OCI-LY7 (cell line): ENCODE results near the gene ZCCHC10. TPM values are rescaled to one million over a fixed set of nuclear protein-coding genes. Genes with fewer than 3 reads are reported as not detected.

ENCODE experiments used
- BruUV-seq: library from RNA; stranded (reverse); fragments of 400-500 nt; replicated peaks from 2 replicates; lab custom pipeline; 2021; lab: Mats Ljungman, UMichigan
- CTCF ChIA-PET: fragments of 300-600 bp; sonication (Branson Sonifier 250); formaldehyde crosslinking; loops from one replicate; lab custom pipeline; 2022; ENCODE audit warnings: antibody characterized with exemption; ENCODE audit not compliant: unreplicated experiment; lab: Charles Lee
- POLR2A ChIA-PET: fragments of 300-600 bp; sonication (Branson Sonifier 250); formaldehyde crosslinking; loops from one replicate; lab custom pipeline; 2022; ENCODE audit warnings: antibody characterized with exemption; lab: Charles Lee
- DNase-seq: peaks from one replicate; pipeline ENCODE4 v3.0.0-alpha.2; 2015; ENCODE audit warnings: low spot score
- H2AFZ ChIP-seq: fragments of 200-600 bp; sonication (generic), shearing (Covaris generic); 2 replicates; pipeline ENCODE4 v1.6.1; 2014; ENCODE audit warnings: mild to moderate bottlenecking, antibody characterized with exemption, low read length, moderate library complexity
- H3K27ac ChIP-seq: fragments of 200-600 bp; sonication (generic); 2 replicates; pipeline ENCODE4 v1.5.1; 2014; ENCODE audit warnings: mixed run types, low read depth, mild to moderate bottlenecking, moderate library complexity, low read length, inconsistent platforms; ENCODE audit not compliant: poor library complexity, severe bottlenecking
- H3K36me3 ChIP-seq: fragments of 200-600 bp; sonication (generic); 2 replicates; pipeline ENCODE4 v1.6.1; 2014; ENCODE audit warnings: mild to moderate bottlenecking, antibody characterized with exemption, low read length, moderate library complexity, mixed read lengths; ENCODE audit not compliant: insufficient read depth
- H3K4me1 ChIP-seq: fragments of 200-600 bp; sonication (generic); 2 replicates; pipeline ENCODE4 v1.5.1; 2014; ENCODE audit warnings: mild to moderate bottlenecking, low read length; ENCODE audit not compliant: insufficient read depth, poor library complexity, severe bottlenecking
- H3K4me2 ChIP-seq: fragments of 200-600 bp; sonication (generic); 2 replicates; pipeline ENCODE4 v1.6.1; 2014; ENCODE audit warnings: mild to moderate bottlenecking, low read length
- H3K4me3 ChIP-seq: fragments of 200-600 bp; sonication (generic); 2 replicates; pipeline ENCODE4 v1.5.1; 2014; ENCODE audit warnings: mild to moderate bottlenecking, low read depth, low read length; ENCODE audit not compliant: poor library complexity, severe bottlenecking
- H3K79me2 ChIP-seq: fragments of 200-600 bp; sonication (generic); 2 replicates; pipeline ENCODE4 v1.6.1; 2016; ENCODE audit warnings: low read depth, mild to moderate bottlenecking, low read length, moderate library complexity, mixed read lengths; ENCODE audit not compliant: insufficient read depth
- H3K9me2 ChIP-seq: fragments of 200-600 bp; sonication (generic); 2 replicates; pipeline ENCODE4 v1.6.1; 2016; ENCODE audit warnings: mild to moderate bottlenecking, low read length, mixed read lengths; ENCODE audit not compliant: insufficient read depth
- H3K9me3 ChIP-seq: fragments of 200-600 bp; sonication (generic); 2 replicates; pipeline ENCODE4 v1.6.1; 2014; ENCODE audit warnings: mild to moderate bottlenecking, mixed run types, low read length, mixed read lengths
- H4K20me1 ChIP-seq: fragments of 200-600 bp; sonication (generic); 2 replicates; pipeline ENCODE4 v1.6.1; 2014; ENCODE audit warnings: mild to moderate bottlenecking, antibody characterized with exemption, low read length, moderate library complexity, mixed read lengths; ENCODE audit not compliant: insufficient read depth
- EZH2phosphoT487 ChIP-seq: fragments of 200-600 bp; sonication (generic); IDR thresholded peaks from 2 replicates; pipeline ENCODE4 v1.6.1; 2018; ENCODE audit warnings: low read depth, borderline replicate concordance, mild to moderate bottlenecking, mixed run types, antibody characterized with exemption, low read length, moderate library complexity, mixed read lengths
- intact Hi-C: fragments of 100-400 bp; cut with micrococcal nuclease; formaldehyde crosslinking; loops from one replicate; pipeline ENCODE4 v1.10.0; 2022; ENCODE audit not compliant: unreplicated experiment
- total RNA-seq, 2 experiments: library from RNA; depleted of rRNA in 1 of 2; stranded (reverse); fragments of >200 nt in 1 of 2; shearing (Covaris generic) in 1 of 2; gene quantifications; 2 replicates each; pipeline ENCODE4 v1.2.3, GENCODE V29; 2014 to 2022
- TF ChIP-seq, protein P1 (sequence below): fragments of 200-600 bp; sonication (generic); conservative IDR thresholded peaks from 2 replicates; pipeline ENCODE4 v1.5.1; 2014; ENCODE audit warnings: mild to moderate bottlenecking, antibody characterized with exemption, low read length, moderate library complexity, mixed read lengths

Gene ZCCHC10
- total RNA-seq, 2 experiments from 2014 or later = 27.2 to 45.4 TPM

DNA sequence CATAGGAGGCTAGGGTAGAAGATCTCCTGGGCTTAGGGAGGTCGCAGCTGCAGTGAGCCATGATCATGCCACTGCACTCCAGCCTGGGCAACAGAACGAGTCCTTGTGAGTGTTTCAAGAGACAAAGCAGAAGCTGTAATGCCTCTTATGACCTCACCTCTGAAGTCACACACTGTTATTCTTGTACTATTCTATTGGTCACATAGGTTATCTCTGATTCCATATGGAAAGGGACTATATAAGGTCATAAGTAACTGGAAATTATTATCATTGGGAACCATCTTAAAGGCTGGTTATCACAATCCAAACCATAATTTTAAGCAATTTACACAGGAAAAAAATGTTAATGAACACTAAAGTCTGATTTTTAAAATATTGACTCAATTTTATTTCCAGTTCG is 45.1 kb downstream of the ZCCHC10 start:
- no peaks in the 10 kb centered on the region; the same call in 1 of the 2 replicates for H3K9me3 ChIP-seq
- intact Hi-C loops = no loop called here
- BruUV-seq = no TSS peak
- no peak overlapping the region for H3K27ac ChIP-seq
- no peak for DNase-seq
- H3K79me2 ChIP-seq = no peaks in the 10 kb centered on the region
- H4K20me1 ChIP-seq = no peaks in the 10 kb centered on the region
- no peaks in the 10 kb centered on the region for H3K36me3 ChIP-seq
- H3K4me1 ChIP-seq = no peaks in the 10 kb centered on the region
- H2AFZ ChIP-seq = no peak overlapping the region
- POLR2A ChIA-PET = interaction anchor here (0.7 kb wide), 1 partner anchor 9 kb away, joined by 3 read pairs; no protein-coding TSS in a partner anchor
- H3K4me3 ChIP-seq = no peak overlapping the region
- CTCF ChIA-PET = no interaction called here
- no peak for TF ChIP-seq EZH2phosphoT487
- TF ChIP-seq, protein P1, sequence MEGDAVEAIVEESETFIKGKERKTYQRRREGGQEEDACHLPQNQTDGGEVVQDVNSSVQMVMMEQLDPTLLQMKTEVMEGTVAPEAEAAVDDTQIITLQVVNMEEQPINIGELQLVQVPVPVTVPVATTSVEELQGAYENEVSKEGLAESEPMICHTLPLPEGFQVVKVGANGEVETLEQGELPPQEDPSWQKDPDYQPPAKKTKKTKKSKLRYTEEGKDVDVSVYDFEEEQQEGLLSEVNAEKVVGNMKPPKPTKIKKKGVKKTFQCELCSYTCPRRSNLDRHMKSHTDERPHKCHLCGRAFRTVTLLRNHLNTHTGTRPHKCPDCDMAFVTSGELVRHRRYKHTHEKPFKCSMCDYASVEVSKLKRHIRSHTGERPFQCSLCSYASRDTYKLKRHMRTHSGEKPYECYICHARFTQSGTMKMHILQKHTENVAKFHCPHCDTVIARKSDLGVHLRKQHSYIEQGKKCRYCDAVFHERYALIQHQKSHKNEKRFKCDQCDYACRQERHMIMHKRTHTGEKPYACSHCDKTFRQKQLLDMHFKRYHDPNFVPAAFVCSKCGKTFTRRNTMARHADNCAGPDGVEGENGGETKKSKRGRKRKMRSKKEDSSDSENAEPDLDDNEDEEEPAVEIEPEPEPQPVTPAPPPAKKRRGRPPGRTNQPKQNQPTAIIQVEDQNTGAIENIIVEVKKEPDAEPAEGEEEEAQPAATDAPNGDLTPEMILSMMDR = no peak
- no peaks in the 10 kb centered on the region for H3K9me2 ChIP-seq
- no peak overlapping the region for H3K4me2 ChIP-seq

DNA sequence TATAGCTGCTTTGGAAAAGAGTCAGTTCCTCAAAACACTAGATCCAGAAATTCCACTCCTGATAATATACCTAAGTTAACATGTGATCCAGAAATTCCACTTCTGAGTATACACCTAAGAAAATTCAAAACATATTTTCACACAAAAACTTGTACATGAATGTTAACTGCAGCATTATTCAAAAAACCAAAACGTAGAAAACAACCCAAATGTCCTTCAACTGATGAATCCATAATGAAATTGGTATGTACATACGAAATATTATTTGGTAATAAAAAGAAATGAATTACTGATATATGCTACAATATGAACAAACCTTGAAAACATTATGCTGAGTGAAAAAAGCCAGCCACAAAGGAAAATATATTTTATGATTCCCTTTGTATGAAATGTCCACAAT is 46.4 kb downstream of the ZCCHC10 start:
- Histone ChIP-seq H3K27ac (no peak overlapping the region), H3K4me2 (no peak overlapping the region), H3K9me3 (no peaks in the 10 kb centered on the region; the same call in 1 of the 2 replicates), H3K79me2 (no peaks in the 10 kb centered on the region), H3K36me3 (no peaks in the 10 kb centered on the region), H3K4me3 (no peak overlapping the region), H4K20me1 (no peaks in the 10 kb centered on the region), H3K4me1 (no peaks in the 10 kb centered on the region), H3K9me2 (no peaks in the 10 kb centered on the region), H2AFZ (no peak overlapping the region)
- intact Hi-C loops = no loop called here
- CTCF ChIA-PET = no interaction called here
- POLR2A ChIA-PET = interaction anchor here (0.6 to 0.7 kb wide), 2 partner anchors 78 to 1824 kb away, joined by 3 read pairs; no protein-coding TSS in a partner anchor
- TF ChIP-seq EZH2phosphoT487 = no peak
- TF ChIP-seq, protein P1 = no peak
- no peak for DNase-seq
- no TSS peak for BruUV-seq

DNA sequence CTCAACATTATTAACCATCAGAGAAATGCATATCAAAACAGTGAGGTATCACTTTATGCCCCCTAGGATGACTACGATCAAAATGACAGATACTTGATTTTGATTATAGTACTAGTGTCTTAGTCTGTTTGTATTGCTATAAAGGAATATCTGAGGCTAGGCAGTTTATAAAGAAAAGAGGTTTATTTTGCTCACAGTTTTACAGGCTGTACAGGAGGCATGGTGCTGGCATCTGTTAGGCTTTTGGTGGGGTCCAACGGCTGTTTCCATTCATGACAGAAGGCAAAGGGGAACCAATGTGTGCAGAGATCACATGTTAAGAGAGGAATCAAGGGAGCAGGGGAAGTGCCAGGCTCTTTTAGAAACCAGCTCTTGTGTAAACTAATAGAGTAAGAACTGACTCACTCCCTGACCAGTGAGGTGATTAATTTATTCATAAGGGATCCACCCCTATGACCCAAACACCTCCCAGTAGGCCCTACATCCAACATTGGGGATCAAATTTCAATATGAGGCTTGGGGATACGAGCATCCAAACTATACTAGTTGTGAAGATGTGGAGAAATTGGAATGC is 46.9 kb downstream of the ZCCHC10 start:
- POLR2A ChIA-PET = interaction anchor here (0.6 to 0.7 kb wide), 2 partner anchors 79 to 1825 kb away, joined by 3 read pairs; no protein-coding TSS in a partner anchor
- Histone ChIP-seq H3K36me3 (no peaks in the 10 kb centered on the region), H3K4me3 (no peak overlapping the region), H3K9me2 (no peaks in the 10 kb centered on the region), H2AFZ (no peak overlapping the region), H3K27ac (no peak overlapping the region), H3K9me3 (no peaks in the 10 kb centered on the region; the same call in 1 of the 2 replicates), H3K4me2 (no peak overlapping the region), H3K79me2 (no peaks in the 10 kb centered on the region), H3K4me1 (no peaks in the 10 kb centered on the region), H4K20me1 (no peaks in the 10 kb centered on the region)
- BruUV-seq = no TSS peak
- CTCF ChIA-PET = no interaction called here
- TF ChIP-seq, protein P1 = no peak
- TF ChIP-seq EZH2phosphoT487 = no peak
- intact Hi-C loops = no loop called here
- no peak for DNase-seq
